ENCODE data around the gene KLHL29. TPM values are rescaled to one million over a fixed set of nuclear protein-coding genes. Genes with fewer than 3 reads are reported as not detected.

KLHL29 gene
- total RNA-seq, 2 donors from 2014 or later, result 1.0 to 2.4 TPM

GRCh38 chr2:23441414-23441813 lies 56.4 kb downstream of the KLHL29 start:
- Mint-ChIP-seq H3K4me3 (no peak overlapping the region), H3K27me3 (ENCODE audit: insufficient read depth) (peaks cover 15% of the 10 kb centered on the region), H3K36me3 (ENCODE audit: low read depth) (no peaks in the 10 kb centered on the region), H3K4me1 (peaks cover 5% of the 10 kb centered on the region), H3K9me3 (peaks cover 20% of the 10 kb centered on the region), H3K27ac (no peak overlapping the region)
- peaks cover 11% of the 10 kb centered on the region for H3K9me3 ChIP-seq (ENCODE audit: control insufficient read depth, low read length)
- H3K36me3 ChIP-seq (ENCODE audit: control insufficient read depth, insufficient read depth, low read length), result no peaks in the 10 kb centered on the region
- TF ChIP-seq CTCF (conservative IDR thresholded peaks at IDR 0.05), result no peak
- H3K4me3 ChIP-seq (ENCODE audit: low read length), result no peak overlapping the region
- no peaks in the 10 kb centered on the region for H3K27me3 ChIP-seq (ENCODE audit: control insufficient read depth, insufficient read depth, low read length, poor library complexity, severe bottlenecking)
- DNase-seq, result no peak
- H3K27ac ChIP-seq (ENCODE audit: low read depth, low read length), result no peak overlapping the region
- 86 to 100% methylated on average over 1 of the region's 1 CpG for WGBS, 2 experiments (ENCODE audit: insufficient coverage in 1 of 2, insufficient read length in 1 of 2)
- no peak overlapping the region for H3K9ac ChIP-seq (ENCODE audit: extremely low read depth, low read length, poor library complexity, severe bottlenecking)
- H3K4me1 ChIP-seq (ENCODE audit: control insufficient read depth, insufficient read depth, low read length), result peaks cover 4% of the 10 kb centered on the region

- Mint-ChIP-seq H3K36me3 (ENCODE audit: low read depth) (no peaks in the 10 kb centered on the region), H3K27me3 (ENCODE audit: insufficient read depth) (peaks cover 2% of the 10 kb centered on the region), H3K4me1 (no peaks in the 10 kb centered on the region), H3K27ac (no peak overlapping the region), H3K4me3 (no peak overlapping the region), H3K9me3 (peaks cover 16% of the 10 kb centered on the region)
- DNase-seq, result no peak
- Histone ChIP-seq H3K27me3 (ENCODE audit: control insufficient read depth, insufficient read depth, low read length, poor library complexity, severe bottlenecking) (no peaks in the 10 kb centered on the region), H3K4me1 (ENCODE audit: control insufficient read depth, insufficient read depth, low read length) (no peaks in the 10 kb centered on the region), H3K9ac (ENCODE audit: extremely low read depth, low read length, poor library complexity, severe bottlenecking) (no peak overlapping the region), H3K9me3 (ENCODE audit: control insufficient read depth, low read length) (peaks cover 7% of the 10 kb centered on the region), H3K4me3 (ENCODE audit: low read length) (no peak overlapping the region), H3K36me3 (ENCODE audit: control insufficient read depth, insufficient read depth, low read length) (no peaks in the 10 kb centered on the region), H3K27ac (ENCODE audit: low read depth, low read length) (no peak overlapping the region)
- 94 to 100% methylated on average over 2 to 4 of the region's 4 CpGs for WGBS, 2 experiments (ENCODE audit: insufficient coverage in 1 of 2, insufficient read length in 1 of 2)
- no peak for TF ChIP-seq CTCF (conservative IDR thresholded peaks at IDR 0.05)
Measured at GRCh38 chr2:23445450-23445868, 60.5 kb downstream of the KLHL29 start.

- H3K27me3 Mint-ChIP-seq (ENCODE audit: insufficient read depth), result peaks cover 2% of the 10 kb centered on the region
- H3K4me3 ChIP-seq (ENCODE audit: low read length), result no peak overlapping the region
- H3K9ac ChIP-seq (ENCODE audit: extremely low read depth, low read length, poor library complexity, severe bottlenecking), result no peak overlapping the region
- peaks cover 1% of the 10 kb centered on the region for H3K9me3 ChIP-seq (ENCODE audit: control insufficient read depth, low read length)
- no peaks in the 10 kb centered on the region for H3K4me1 ChIP-seq (ENCODE audit: control insufficient read depth, insufficient read depth, low read length)
- TF ChIP-seq CTCF (conservative IDR thresholded peaks at IDR 0.05), result no peak
- no peak for DNase-seq
- no peak overlapping the region for H3K27ac Mint-ChIP-seq
- H3K36me3 ChIP-seq (ENCODE audit: control insufficient read depth, insufficient read depth, low read length), result no peaks in the 10 kb centered on the region
- H3K4me3 Mint-ChIP-seq, result no peak overlapping the region
- H3K4me1 Mint-ChIP-seq, result no peaks in the 10 kb centered on the region
- no peaks in the 10 kb centered on the region for H3K27me3 ChIP-seq (ENCODE audit: control insufficient read depth, insufficient read depth, low read length, poor library complexity, severe bottlenecking)
- H3K36me3 Mint-ChIP-seq (ENCODE audit: low read depth), result no peaks in the 10 kb centered on the region
- 78 to 80% methylated on average over 5 of the region's 5 CpGs for WGBS, 2 experiments (ENCODE audit: insufficient coverage in 1 of 2, insufficient read length in 1 of 2)
- peaks cover 9% of the 10 kb centered on the region for H3K9me3 Mint-ChIP-seq
- H3K27ac ChIP-seq (ENCODE audit: low read depth, low read length), result no peak overlapping the region
Measured at GRCh38 chr2:23446916-23447315, 61.9 kb downstream of the KLHL29 start.

Data from endodermal cell (in vitro differentiated cells).